MCF 10A (cell line): ENCODE data around the gene ATP6V0E1. TPM values are rescaled to one million over a fixed set of nuclear protein-coding genes. Genes with fewer than 3 reads are reported as not detected.

Source experiments
- BruUV-seq: library from RNA; stranded (reverse); fragments of 400-500 nt; replicated peaks from 2 replicates; lab custom pipeline; 2021; lab: Mats Ljungman, UMichigan
- CTCF ChIA-PET: fragments of 300-600 bp; sonication (Branson Sonifier 250); formaldehyde crosslinking; extraction: SDS; loops from one replicate; lab custom pipeline; 2021; ENCODE audit warnings: antibody characterized with exemption, inconsistent platforms; lab: Yijun Ruan, JAX
- POLR2A ChIA-PET: fragments of 300-600, 350-650 bp; sonication (Branson Sonifier 250); formaldehyde crosslinking; extraction: SDS; loops from one replicate; lab custom pipeline; 2020; ENCODE audit warnings: antibody characterized with exemption, inconsistent platforms; lab: Yijun Ruan, JAX
- DNase-seq: peaks from one replicate; pipeline ENCODE4 v3.0.0-alpha.2; 2018; ENCODE audit not compliant: unreplicated experiment
- H3K27ac Mint-ChIP-seq: one replicate; pipeline ENCODE4 v1.8.0; 2022; ENCODE audit warnings: mild to moderate bottlenecking, low read depth, mixed read lengths; ENCODE audit not compliant: unreplicated experiment
- H3K27me3 Mint-ChIP-seq: one replicate; pipeline ENCODE4 v1.8.0; 2022; ENCODE audit warnings: mixed read lengths; ENCODE audit not compliant: insufficient read depth, unreplicated experiment
- H3K36me3 Mint-ChIP-seq: one replicate; pipeline ENCODE4 v1.8.0; 2022; ENCODE audit warnings: mild to moderate bottlenecking, moderate library complexity, mixed read lengths; ENCODE audit not compliant: insufficient read depth, unreplicated experiment
- H3K4me1 Mint-ChIP-seq: one replicate; pipeline ENCODE4 v1.8.0; 2022; ENCODE audit warnings: mixed read lengths; ENCODE audit not compliant: insufficient read depth, unreplicated experiment
- H3K4me3 Mint-ChIP-seq: one replicate; pipeline ENCODE4 v1.8.0; 2022; ENCODE audit warnings: mild to moderate bottlenecking, moderate library complexity, mixed read lengths; ENCODE audit not compliant: unreplicated experiment
- H3K9me3 Mint-ChIP-seq: one replicate; pipeline ENCODE4 v1.8.0; 2022; ENCODE audit warnings: mixed read lengths; ENCODE audit not compliant: unreplicated experiment
- intact Hi-C: fragments of 100-400 bp; cut with micrococcal nuclease; formaldehyde crosslinking; loops from 2 replicates; pipeline ENCODE4 v1.14.1; 2022
- total RNA-seq: library from RNA; stranded (reverse); gene quantifications from 2 replicates; pipeline ENCODE4 v1.2.3, GENCODE V29; 2022
- TF ChIP-seq, protein P1 (sequence below): fragments of 200-600 bp; IDR thresholded peaks from one replicate; pipeline ENCODE4 v1.8.0; 2022; ENCODE audit warnings: antibody characterized with exemption, mild to moderate bottlenecking; ENCODE audit not compliant: unreplicated experiment

Gene ATP6V0E1
- total RNA-seq, 1 experiment from 2014 or later, result 171 TPM

DNA sequence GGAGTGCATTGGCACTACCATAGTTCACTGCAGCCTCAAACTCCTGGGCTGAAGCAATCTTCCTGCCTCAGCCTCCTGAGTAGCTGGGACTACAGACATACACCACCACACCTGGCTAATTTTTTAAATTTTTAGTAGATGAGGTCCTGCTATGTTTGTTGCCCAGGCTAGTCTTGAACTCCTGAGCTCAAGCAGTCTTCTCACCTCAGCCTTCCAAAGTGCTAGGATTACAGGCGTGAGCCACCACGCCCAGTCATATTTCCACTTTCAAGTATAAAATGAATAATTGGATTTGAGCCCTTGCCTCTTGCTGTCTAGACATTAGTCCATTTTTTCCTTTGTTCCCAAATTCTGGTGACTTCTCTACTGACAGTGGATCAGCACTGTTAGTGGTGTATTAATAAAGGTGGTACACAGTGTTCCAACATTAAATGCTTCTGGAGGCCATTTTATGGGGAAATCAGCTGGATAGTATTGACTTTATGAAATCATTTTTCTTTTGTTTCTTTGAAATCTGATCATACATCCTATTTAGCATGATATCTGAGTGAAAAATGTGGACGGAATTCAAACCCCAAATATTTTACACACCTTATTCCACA is 15.9 kb downstream of the ATP6V0E1 start:
- TF ChIP-seq, protein P1, sequence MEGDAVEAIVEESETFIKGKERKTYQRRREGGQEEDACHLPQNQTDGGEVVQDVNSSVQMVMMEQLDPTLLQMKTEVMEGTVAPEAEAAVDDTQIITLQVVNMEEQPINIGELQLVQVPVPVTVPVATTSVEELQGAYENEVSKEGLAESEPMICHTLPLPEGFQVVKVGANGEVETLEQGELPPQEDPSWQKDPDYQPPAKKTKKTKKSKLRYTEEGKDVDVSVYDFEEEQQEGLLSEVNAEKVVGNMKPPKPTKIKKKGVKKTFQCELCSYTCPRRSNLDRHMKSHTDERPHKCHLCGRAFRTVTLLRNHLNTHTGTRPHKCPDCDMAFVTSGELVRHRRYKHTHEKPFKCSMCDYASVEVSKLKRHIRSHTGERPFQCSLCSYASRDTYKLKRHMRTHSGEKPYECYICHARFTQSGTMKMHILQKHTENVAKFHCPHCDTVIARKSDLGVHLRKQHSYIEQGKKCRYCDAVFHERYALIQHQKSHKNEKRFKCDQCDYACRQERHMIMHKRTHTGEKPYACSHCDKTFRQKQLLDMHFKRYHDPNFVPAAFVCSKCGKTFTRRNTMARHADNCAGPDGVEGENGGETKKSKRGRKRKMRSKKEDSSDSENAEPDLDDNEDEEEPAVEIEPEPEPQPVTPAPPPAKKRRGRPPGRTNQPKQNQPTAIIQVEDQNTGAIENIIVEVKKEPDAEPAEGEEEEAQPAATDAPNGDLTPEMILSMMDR, result no peak
- Mint-ChIP-seq H3K4me3 (no peak overlapping the region), H3K36me3 (peaks cover 66% of the 10 kb centered on the region), H3K27ac (peak overlapping the region; percentile 33), H3K27me3 (no peaks in the 10 kb centered on the region), H3K9me3 (no peaks in the 10 kb centered on the region), H3K4me1 (peaks cover 27% of the 10 kb centered on the region)
- intact Hi-C loops, result no loop called here
- BruUV-seq, result no TSS peak
- CTCF ChIA-PET, result interaction anchor here (0.6 to 1.2 kb wide), 3 partner anchors 16 to 520 kb away, joined by 3 read pairs; partner anchors contain the start of gene ATP6V0E1
- POLR2A ChIA-PET, result interaction anchor here (0.8 to 3.5 kb wide), 4 partner anchors 9 to 58 kb away, joined by 3 to 25 read pairs (median 4); partner anchors contain the start of gene ATP6V0E1
- DNase-seq, result no peak

DNA sequence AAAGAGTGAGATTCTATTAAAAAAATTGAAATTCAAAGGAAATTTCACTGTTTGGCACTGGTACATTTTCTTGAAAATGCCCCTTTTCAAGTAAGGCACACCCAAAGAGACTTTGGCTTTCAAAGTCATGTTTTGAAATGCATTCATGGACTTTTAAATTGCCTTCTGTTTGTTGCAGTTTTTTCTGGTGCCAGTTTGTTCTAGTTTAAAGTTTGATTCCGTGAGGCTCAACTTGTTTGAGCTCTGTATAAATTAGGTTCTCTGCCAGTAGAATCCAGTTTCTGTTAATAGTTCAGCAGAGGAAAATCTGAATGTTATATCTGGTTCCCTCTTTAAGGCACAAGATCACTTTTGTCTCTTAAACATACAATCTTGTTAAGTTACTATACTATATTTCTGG is 16.4 kb downstream of the ATP6V0E1 start:
- ChIA-PET CTCF (interaction anchor here (0.7 kb wide), 1 partner anchor 521 kb away, joined by 3 read pairs; no protein-coding TSS in a partner anchor), POLR2A (interaction anchor here (0.8 to 3.5 kb wide), 4 partner anchors 10 to 57 kb away, joined by 3 to 25 read pairs (median 4); partner anchors contain the start of gene ATP6V0E1)

DNA sequence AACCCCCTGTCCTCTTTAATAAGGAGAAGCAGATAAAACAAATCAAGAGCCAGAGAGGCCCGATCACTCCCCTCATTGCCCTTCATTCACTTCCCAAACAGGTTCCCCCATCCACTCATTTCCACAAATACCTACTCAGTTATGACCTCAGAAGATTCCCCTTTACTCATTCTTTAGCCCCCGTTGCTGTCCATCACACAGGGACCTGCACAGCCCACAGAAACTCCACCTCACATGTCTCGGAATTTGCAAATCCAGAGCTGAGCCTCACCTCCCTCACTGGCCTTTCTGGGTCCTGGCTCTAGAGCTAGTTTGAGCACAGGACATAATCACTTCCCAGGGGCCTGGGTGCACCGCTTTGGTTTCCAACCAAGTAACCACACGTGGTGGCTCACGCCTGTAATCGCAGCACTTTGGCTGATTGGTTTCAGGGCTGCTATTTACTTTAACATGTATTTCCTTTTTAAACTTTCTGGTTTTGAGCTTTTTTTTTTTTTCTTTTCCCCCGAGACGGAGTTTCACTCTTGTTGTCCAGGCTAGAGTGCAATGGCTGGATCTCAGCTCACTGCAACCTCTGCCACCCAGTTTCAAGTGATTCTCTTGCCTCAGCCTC is 17.8 kb downstream of the ATP6V0E1 start:
- no peak for DNase-seq
- H3K4me1 Mint-ChIP-seq, result peaks cover 29% of the 10 kb centered on the region
- TF ChIP-seq, protein P1, result no peak
- intact Hi-C loops, result no loop called here
- H3K9me3 Mint-ChIP-seq, result no peaks in the 10 kb centered on the region
- ChIA-PET CTCF (interaction anchor here (0.6 to 1.1 kb wide), 2 partner anchors 9 to 175 kb away, joined by 3 to 10 read pairs; no protein-coding TSS in a partner anchor), POLR2A (interaction anchor here (1.1 to 1.2 kb wide), 2 partner anchors 16 to 17 kb away, joined by 3 to 4 read pairs; no protein-coding TSS in a partner anchor)
- H3K4me3 Mint-ChIP-seq, result no peak overlapping the region
- BruUV-seq, result no TSS peak
- H3K36me3 Mint-ChIP-seq, result peaks cover 59% of the 10 kb centered on the region
- no peak overlapping the region for H3K27ac Mint-ChIP-seq
- no peaks in the 10 kb centered on the region for H3K27me3 Mint-ChIP-seq

More for the DNA sequence above, 16.4 kb downstream of the ATP6V0E1 start:
- intact Hi-C loops, result no loop called here
- TF ChIP-seq, protein P1, result no peak
- H3K9me3 Mint-ChIP-seq, result no peaks in the 10 kb centered on the region
- no peak for DNase-seq
- no peak overlapping the region for H3K4me3 Mint-ChIP-seq
- peak overlapping the region; percentile 33 for H3K27ac Mint-ChIP-seq
- H3K4me1 Mint-ChIP-seq, result peaks cover 29% of the 10 kb centered on the region
- no peaks in the 10 kb centered on the region for H3K27me3 Mint-ChIP-seq
- peaks cover 65% of the 10 kb centered on the region for H3K36me3 Mint-ChIP-seq
- BruUV-seq, result no TSS peak

DNA sequence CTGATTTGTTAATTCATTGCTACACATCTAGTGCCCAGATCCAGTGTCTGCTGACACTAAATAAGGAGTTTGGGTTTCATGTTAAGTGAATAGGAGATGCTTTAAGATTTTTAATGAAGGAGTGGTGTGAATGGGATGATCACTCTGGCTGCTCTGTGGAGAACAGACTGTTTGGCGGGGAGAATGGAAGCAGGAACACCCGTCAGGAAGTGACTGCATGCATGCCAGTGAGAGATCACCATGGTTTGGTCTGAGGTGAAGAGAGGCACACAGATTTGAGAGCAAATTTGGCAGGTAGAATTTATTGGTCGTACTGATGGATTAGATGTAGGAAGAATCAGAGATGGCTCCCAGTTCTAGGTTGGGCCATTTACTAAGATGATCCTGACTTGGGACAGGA is 19.8 kb downstream of the ATP6V0E1 start:
- POLR2A ChIA-PET, result interaction anchor here (0.5 to 0.9 kb wide), 3 partner anchors 19 to 132 kb away, joined by 3 to 4 read pairs (median 3); partner anchors contain the start of gene ATP6V0E1
- TF ChIP-seq, protein P1, result no peak
- BruUV-seq, result no TSS peak
- DNase-seq, result no peak
- no peaks in the 10 kb centered on the region for H3K9me3 Mint-ChIP-seq
- H3K4me1 Mint-ChIP-seq, result peaks cover 29% of the 10 kb centered on the region
- H3K4me3 Mint-ChIP-seq, result no peak overlapping the region
- H3K27ac Mint-ChIP-seq, result peak overlapping the region; percentile 21
- intact Hi-C loops, result no loop called here
- no peaks in the 10 kb centered on the region for H3K27me3 Mint-ChIP-seq
- CTCF ChIA-PET, result interaction anchor here (0.6 kb wide), 2 partner anchors 19 to 21 kb away, joined by 3 read pairs; no protein-coding TSS in a partner anchor
- H3K36me3 Mint-ChIP-seq, result peaks cover 39% of the 10 kb centered on the region
